DND-41 (cell line): Measurements from ENCODE around the gene C3orf20.

Source experiments
- CTCF ChIP-seq: IDR thresholded peaks from 2 replicates; pipeline ENCODE4 v1.5.1; 2012; ENCODE audit warnings: borderline replicate concordance, low read length, moderate library complexity, mild to moderate bottlenecking; ENCODE audit not compliant: poor library complexity, severe bottlenecking; ENCODE audit errors: extremely low read depth
- EZH2 ChIP-seq: IDR thresholded peaks from 3 replicates; pipeline ENCODE4 v1.6.1; 2012; ENCODE audit warnings: borderline replicate concordance, low read depth, mild to moderate bottlenecking, moderate library complexity, low read length, inconsistent platforms; ENCODE audit not compliant: severe bottlenecking

- no peak for TF ChIP-seq CTCF
- no peak for TF ChIP-seq EZH2
Measured at GRCh38 chr3:14803981-14804834, 129.3 kb downstream of the C3orf20 start.
